Astrocyte (in vitro differentiated cells and primary cell): ENCODE measurements around the gene TUT7. TPM values are rescaled to one million over a fixed set of nuclear protein-coding genes. Genes with fewer than 3 reads are reported as not detected.
A peak's percentile ranks its signal among the peaks of the same experiment; 100 is the strongest.

Experiments used
- DNase-seq: peaks from one replicate; pipeline ENCODE4 v3.0.0-alpha.2; 2010; ENCODE audit warnings: low read depth
- FAIRE-seq: peaks from 2 replicates; lab custom pipeline; 2011; peaks lifted over from hg19 to GRCh38; lab: Jason Lieb, UNC
- H2AFZ ChIP-seq: 2 replicates; pipeline ENCODE4 v1.6.0; 2012; ENCODE audit warnings: low read depth, low read length, inconsistent platforms
- H3K27ac ChIP-seq: 2 replicates; pipeline ENCODE4 v1.5.1; 2011; ENCODE audit warnings: low read depth, low read length, inconsistent platforms
- H3K27me3 ChIP-seq: 2 replicates; pipeline ENCODE4 v1.6.0; 2011; ENCODE audit warnings: low read length, inconsistent platforms; ENCODE audit not compliant: insufficient read depth
- H3K36me3 ChIP-seq: 2 replicates; pipeline ENCODE4 v1.5.1; 2011; ENCODE audit warnings: low read length, inconsistent platforms; ENCODE audit not compliant: insufficient read depth
- H3K4me1 ChIP-seq: 2 replicates; pipeline ENCODE4 v1.5.1; 2011; ENCODE audit warnings: low read length, inconsistent platforms; ENCODE audit not compliant: insufficient read depth
- H3K4me2 ChIP-seq: 2 replicates; pipeline ENCODE4 v1.6.0; 2012; ENCODE audit warnings: low read length, inconsistent platforms
- H3K4me3 ChIP-seq: 2 replicates; pipeline ENCODE4 v1.5.1; 2011; ENCODE audit warnings: low read depth, mild to moderate bottlenecking, low read length, inconsistent platforms; ENCODE audit not compliant: insufficient read depth
- H3K79me2 ChIP-seq: 2 replicates; pipeline ENCODE4 v1.6.0; 2012; ENCODE audit warnings: mild to moderate bottlenecking, low read length, inconsistent platforms; ENCODE audit not compliant: insufficient read depth
- H3K9ac ChIP-seq: 2 replicates; pipeline ENCODE4 v1.6.0; 2012; ENCODE audit warnings: mild to moderate bottlenecking, low read length, inconsistent platforms
- H3K9me3 ChIP-seq: 2 replicates; pipeline ENCODE4 v1.5.1; 2012; ENCODE audit warnings: low read depth, mild to moderate bottlenecking, low read length, inconsistent platforms; ENCODE audit not compliant: insufficient read depth
- H4K20me1 ChIP-seq: 2 replicates; pipeline ENCODE4 v1.6.0; 2012; ENCODE audit warnings: low read length, inconsistent platforms; ENCODE audit not compliant: insufficient read depth
- H3K27ac Mint-ChIP-seq: one replicate; pipeline ENCODE4 v1.8.0; 2021; ENCODE audit warnings: mild to moderate bottlenecking, mixed read lengths; ENCODE audit not compliant: unreplicated experiment
- H3K27me3 Mint-ChIP-seq: one replicate; pipeline ENCODE4 v1.8.0; 2021; ENCODE audit warnings: low read depth, mixed read lengths; ENCODE audit not compliant: unreplicated experiment
- H3K36me3 Mint-ChIP-seq: one replicate; pipeline ENCODE4 v1.8.0; 2021; ENCODE audit warnings: low read depth, mixed read lengths; ENCODE audit not compliant: unreplicated experiment
- H3K4me1 Mint-ChIP-seq: one replicate; pipeline ENCODE4 v1.8.0; 2021; ENCODE audit warnings: low read depth, mixed read lengths; ENCODE audit not compliant: unreplicated experiment
- H3K4me3 Mint-ChIP-seq: one replicate; pipeline ENCODE4 v1.8.0; 2021; ENCODE audit warnings: mild to moderate bottlenecking, moderate library complexity, mixed read lengths; ENCODE audit not compliant: unreplicated experiment
- H3K9me3 Mint-ChIP-seq: one replicate; pipeline ENCODE4 v1.8.0; 2021; ENCODE audit warnings: mild to moderate bottlenecking, mixed read lengths; ENCODE audit not compliant: unreplicated experiment
- EZH2 ChIP-seq: IDR thresholded peaks from 2 replicates; pipeline ENCODE4 v1.6.1; 2012; ENCODE audit warnings: mild to moderate bottlenecking, low read length, inconsistent platforms; ENCODE audit not compliant: insufficient read depth
- total RNA-seq: library from RNA; stranded (reverse); gene quantifications from 2 replicates; pipeline ENCODE4 v1.2.1, GENCODE V29; 2021
- TF ChIP-seq, protein P1 (sequence below): IDR thresholded peaks from 2 replicates; pipeline ENCODE4 v1.5.1; 2011; ENCODE audit warnings: low read depth, mild to moderate bottlenecking, inconsistent platforms, low read length, moderate library complexity; ENCODE audit not compliant: insufficient read depth

TUT7 gene
- total RNA-seq, 1 donor from 2014 or later: 24.8 TPM

DNA sequence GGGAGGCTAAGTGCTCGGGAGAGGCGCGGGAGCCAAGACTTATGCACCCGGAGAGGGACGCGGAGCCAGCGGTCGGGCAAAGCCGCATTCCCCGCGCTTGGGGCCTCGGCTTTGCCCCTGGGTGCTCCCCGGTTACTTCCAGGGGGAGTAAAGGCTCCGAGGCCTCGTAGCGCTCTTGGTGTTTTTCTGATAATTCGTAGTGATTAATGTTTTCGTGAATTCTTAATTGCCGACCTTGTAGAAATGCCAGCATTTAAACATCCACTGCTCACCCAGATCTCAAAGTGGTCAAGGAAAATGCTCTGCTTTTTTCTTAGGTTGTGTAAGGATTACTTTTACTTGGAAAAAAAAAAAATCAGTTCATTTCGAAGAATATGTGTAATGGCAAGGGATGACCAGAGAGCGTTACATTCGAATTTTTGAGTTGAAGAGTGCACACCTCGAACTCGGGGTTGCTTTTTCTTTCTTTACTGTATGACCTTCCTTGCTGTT lies 654 bp upstream of the TUT7 start:
- Mint-ChIP-seq H3K4me1 (peaks cover 17% of the 10 kb centered on the region), H3K9me3 (peaks cover 2% of the 10 kb centered on the region), H3K27me3 (no peaks in the 10 kb centered on the region), H3K36me3 (peaks cover 2% of the 10 kb centered on the region), H3K27ac (peak overlapping the region; percentile 87), H3K4me3 (peak overlapping the region; percentile 100)
- Histone ChIP-seq H3K4me2 (peak overlapping the region; percentile 87), H3K4me1 (peaks cover 19% of the 10 kb centered on the region), H3K9ac (peak overlapping the region; percentile 96), H3K9me3 (no peaks in the 10 kb centered on the region), H3K27ac (peak overlapping the region; percentile 94), H3K4me3 (peak overlapping the region; percentile 88), H3K27me3 (no peaks in the 10 kb centered on the region), H3K79me2 (peaks cover 43% of the 10 kb centered on the region), H2AFZ (peak overlapping the region; percentile 89), H3K36me3 (peaks cover 13% of the 10 kb centered on the region), H4K20me1 (peaks cover 10% of the 10 kb centered on the region)
- FAIRE-seq (no peak), DNase-seq (peak; percentile 60)
- TF ChIP-seq, protein P1, sequence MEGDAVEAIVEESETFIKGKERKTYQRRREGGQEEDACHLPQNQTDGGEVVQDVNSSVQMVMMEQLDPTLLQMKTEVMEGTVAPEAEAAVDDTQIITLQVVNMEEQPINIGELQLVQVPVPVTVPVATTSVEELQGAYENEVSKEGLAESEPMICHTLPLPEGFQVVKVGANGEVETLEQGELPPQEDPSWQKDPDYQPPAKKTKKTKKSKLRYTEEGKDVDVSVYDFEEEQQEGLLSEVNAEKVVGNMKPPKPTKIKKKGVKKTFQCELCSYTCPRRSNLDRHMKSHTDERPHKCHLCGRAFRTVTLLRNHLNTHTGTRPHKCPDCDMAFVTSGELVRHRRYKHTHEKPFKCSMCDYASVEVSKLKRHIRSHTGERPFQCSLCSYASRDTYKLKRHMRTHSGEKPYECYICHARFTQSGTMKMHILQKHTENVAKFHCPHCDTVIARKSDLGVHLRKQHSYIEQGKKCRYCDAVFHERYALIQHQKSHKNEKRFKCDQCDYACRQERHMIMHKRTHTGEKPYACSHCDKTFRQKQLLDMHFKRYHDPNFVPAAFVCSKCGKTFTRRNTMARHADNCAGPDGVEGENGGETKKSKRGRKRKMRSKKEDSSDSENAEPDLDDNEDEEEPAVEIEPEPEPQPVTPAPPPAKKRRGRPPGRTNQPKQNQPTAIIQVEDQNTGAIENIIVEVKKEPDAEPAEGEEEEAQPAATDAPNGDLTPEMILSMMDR: peak; percentile 10
- no peak for TF ChIP-seq EZH2

DNA sequence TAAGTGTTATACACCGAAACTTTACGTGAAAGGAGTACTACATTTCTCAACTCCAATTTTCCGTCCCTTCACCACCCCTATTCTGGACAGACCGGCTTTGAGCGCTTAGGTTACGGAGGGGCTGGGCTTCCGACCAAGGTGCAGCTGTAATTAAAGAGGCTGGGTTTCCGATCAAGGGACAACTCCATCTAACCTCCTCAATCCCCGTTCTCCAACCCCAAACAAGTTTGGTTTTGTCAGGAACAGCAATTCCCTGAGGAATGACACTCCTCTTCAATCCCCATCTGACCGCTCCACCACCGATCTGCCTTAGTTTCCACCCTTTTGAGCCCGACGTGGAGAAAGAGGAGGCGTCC lies 577 bp downstream of the TUT7 start:
- Histone ChIP-seq H3K79me2 (peaks cover 53% of the 10 kb centered on the region), H3K4me1 (peaks cover 19% of the 10 kb centered on the region), H3K27me3 (no peaks in the 10 kb centered on the region), H3K4me3 (peak overlapping the region; percentile 88), H4K20me1 (peaks cover 16% of the 10 kb centered on the region), H3K27ac (peak overlapping the region; percentile 94), H3K9me3 (no peaks in the 10 kb centered on the region), H3K36me3 (peaks cover 13% of the 10 kb centered on the region), H2AFZ (peak overlapping the region; percentile 90), H3K9ac (peak overlapping the region; percentile 96), H3K4me2 (peak overlapping the region; percentile 87)
- Mint-ChIP-seq H3K36me3 (peaks cover 4% of the 10 kb centered on the region), H3K27me3 (no peaks in the 10 kb centered on the region), H3K4me1 (peaks cover 17% of the 10 kb centered on the region), H3K27ac (peak overlapping the region; percentile 98), H3K4me3 (peak overlapping the region; percentile 100), H3K9me3 (peaks cover 2% of the 10 kb centered on the region)
- TF ChIP-seq, protein P1: no peak
- DNase-seq (no peak), FAIRE-seq (no peak)

DNA sequence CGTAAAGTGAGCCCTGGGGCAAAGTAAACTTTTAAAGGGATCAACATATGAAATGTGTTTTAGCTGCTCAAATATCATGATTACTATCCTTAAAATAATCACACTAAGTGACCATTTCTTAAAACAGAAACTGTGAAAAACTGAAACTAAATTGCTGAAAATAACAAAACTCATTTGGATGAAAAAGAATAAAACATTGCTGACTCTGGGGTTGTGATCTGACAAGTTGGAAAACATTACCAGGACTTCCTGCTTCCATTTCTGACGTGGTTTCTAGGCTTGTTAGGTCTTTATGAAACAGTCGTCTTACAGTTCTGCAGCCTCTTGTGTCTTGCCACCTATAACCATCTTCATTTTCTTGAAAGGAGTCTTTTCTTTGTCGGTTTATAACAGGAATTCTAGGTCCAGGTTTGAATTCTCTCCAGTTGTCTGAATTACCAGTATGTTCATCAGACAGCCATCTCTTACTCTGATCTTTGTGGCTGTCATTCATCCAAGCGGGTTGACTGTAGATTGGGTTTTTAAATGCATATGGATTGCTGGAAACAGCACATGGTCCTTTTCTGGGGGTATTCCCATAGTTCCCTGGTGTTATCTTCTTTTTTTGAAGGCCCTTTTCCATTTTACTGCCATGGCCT lies 1.7 kb downstream of the TUT7 start:
- Mint-ChIP-seq H3K4me1 (peaks cover 22% of the 10 kb centered on the region), H3K4me3 (peak overlapping the region; percentile 100), H3K9me3 (peaks cover 2% of the 10 kb centered on the region), H3K36me3 (peaks cover 8% of the 10 kb centered on the region), H3K27me3 (no peaks in the 10 kb centered on the region), H3K27ac (peak overlapping the region; percentile 36)
- Histone ChIP-seq H3K27me3 (no peaks in the 10 kb centered on the region), H3K27ac (no peak overlapping the region), H3K36me3 (peaks cover 13% of the 10 kb centered on the region), H2AFZ (no peak overlapping the region), H3K4me3 (peak overlapping the region; percentile 88), H3K4me2 (peak overlapping the region; percentile 87), H3K79me2 (peaks cover 63% of the 10 kb centered on the region), H3K9me3 (no peaks in the 10 kb centered on the region), H3K4me1 (peaks cover 19% of the 10 kb centered on the region), H3K9ac (peak overlapping the region; percentile 96), H4K20me1 (peaks cover 23% of the 10 kb centered on the region)
- no peak for TF ChIP-seq EZH2
- TF ChIP-seq, protein P1: no peak
- FAIRE-seq (no peak), DNase-seq (no peak)
